ENCODE measurements around the gene NR2F6.
"Not testable (repeated sequence)": the region's sequence is repeated elsewhere in the genome, so short reads cannot be mapped to it uniquely, and the experiment has no call there.

The NR2F6 gene

DNA sequence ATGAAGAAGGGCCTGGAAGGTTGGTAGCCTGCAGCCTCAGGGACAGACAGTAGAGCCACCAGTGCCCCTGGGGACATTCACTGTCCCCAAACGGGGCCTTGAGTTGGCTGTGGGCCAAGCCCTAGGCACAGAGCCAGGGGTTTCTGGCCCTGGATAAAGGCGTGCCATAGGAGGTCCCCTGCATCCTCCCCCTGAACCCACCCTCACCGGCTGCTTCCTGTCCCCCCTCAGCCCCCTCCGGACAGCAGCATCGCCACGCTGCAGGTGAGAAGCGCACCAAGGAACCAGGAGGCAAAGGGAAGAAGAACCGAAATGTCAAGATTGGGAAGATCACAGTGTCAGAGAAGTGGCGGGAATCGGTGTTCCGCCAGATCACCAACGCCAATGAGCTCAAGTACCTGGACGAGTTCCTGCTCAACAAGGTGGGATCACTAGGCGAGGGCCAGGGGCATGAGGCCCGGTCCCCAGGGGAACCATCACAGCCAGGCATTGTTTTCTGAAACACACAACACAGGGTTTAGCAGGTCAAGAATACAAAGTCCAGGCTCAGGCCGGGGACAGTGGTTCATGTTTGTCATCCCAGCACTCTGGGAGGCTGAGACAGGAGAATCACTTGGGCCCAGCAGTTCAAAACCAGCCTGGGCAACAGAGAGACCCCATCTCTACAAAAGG lies 45.2 kb downstream of the NR2F6 start:
- DNase-seq (no peak), ATAC-seq (replicated peaks) (no peak)
- H3K4me1 Mint-ChIP-seq, result peaks cover 14 to 20% of the 10 kb centered on the region in 2 donors
- no peaks in the 10 kb centered on the region for H3K9me3 Mint-ChIP-seq
- H3K4me3 Mint-ChIP-seq, result no peak overlapping the region
- H3K36me3 Mint-ChIP-seq, result peaks cover 79 to 92% of the 10 kb centered on the region in 2 donors
- H3K27ac Mint-ChIP-seq, result peak overlapping the region; percentile 52
- H3K27me3 Mint-ChIP-seq, result no peaks in the 10 kb centered on the region

DNA sequence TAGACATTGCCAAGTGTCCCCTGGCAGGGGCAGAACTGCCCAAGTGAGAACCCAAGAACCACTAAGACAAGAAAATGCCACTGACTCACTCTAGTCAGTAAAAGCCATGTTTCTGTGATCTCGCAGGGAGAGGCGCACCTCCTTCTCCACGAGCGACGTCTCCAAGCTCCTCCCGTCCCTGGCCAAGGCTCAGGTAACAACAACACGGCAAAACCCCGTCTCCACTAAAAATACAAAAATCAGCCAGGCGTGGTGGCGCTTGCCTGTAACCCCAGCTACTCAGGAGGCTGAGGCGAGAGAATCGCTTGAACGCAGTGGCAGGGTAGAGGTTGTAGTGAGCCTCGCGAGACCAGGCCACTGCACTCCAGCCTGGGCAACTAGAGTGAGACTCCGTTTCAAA lies 48.1 kb downstream of the NR2F6 start:
- no peak for ATAC-seq (replicated peaks)
- no peaks in the 10 kb centered on the region for H3K27me3 Mint-ChIP-seq

DNA sequence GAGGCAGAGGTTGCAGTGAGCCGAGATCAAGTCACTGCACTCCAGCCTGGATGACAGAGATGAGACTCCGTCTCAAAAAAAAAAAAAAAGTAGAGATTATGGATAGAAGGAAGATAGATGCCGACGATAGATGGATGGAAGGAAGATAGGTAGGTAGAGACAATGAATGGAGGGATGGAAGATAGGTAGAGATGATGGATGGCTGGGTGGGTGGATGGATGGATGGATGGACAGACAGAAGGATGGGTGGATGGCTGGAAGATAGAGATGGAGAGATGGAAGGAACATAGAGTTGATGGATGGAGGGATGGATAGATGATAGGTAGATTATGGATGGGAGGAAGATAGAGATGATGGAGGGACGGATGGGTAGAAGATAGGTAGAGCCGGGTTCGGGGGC lies 49.1 kb downstream of the NR2F6 start:
- no peak for ATAC-seq (replicated peaks)
- H3K36me3 Mint-ChIP-seq, result peaks cover 65 to 77% of the 10 kb centered on the region in 2 donors
- H3K27ac Mint-ChIP-seq, result peak overlapping the region; percentile 3
- H3K4me1 Mint-ChIP-seq, result peaks cover 7 to 17% of the 10 kb centered on the region in 2 donors
- no peak for DNase-seq
- H3K27me3 Mint-ChIP-seq, result no peaks in the 10 kb centered on the region
- H3K4me3 Mint-ChIP-seq, result no peak overlapping the region
- H3K9me3 Mint-ChIP-seq, result no peaks in the 10 kb centered on the region

More for the DNA sequence above, 48.1 kb downstream of the NR2F6 start:
- peak overlapping the region; percentile 38 for H3K27ac Mint-ChIP-seq
- no peak overlapping the region for H3K4me3 Mint-ChIP-seq
- peaks cover 12 to 20% of the 10 kb centered on the region in 2 donors for H3K4me1 Mint-ChIP-seq
- peaks cover 76 to 87% of the 10 kb centered on the region in 2 donors for H3K36me3 Mint-ChIP-seq
- H3K9me3 Mint-ChIP-seq, result no peaks in the 10 kb centered on the region
- no peak for DNase-seq

DNA sequence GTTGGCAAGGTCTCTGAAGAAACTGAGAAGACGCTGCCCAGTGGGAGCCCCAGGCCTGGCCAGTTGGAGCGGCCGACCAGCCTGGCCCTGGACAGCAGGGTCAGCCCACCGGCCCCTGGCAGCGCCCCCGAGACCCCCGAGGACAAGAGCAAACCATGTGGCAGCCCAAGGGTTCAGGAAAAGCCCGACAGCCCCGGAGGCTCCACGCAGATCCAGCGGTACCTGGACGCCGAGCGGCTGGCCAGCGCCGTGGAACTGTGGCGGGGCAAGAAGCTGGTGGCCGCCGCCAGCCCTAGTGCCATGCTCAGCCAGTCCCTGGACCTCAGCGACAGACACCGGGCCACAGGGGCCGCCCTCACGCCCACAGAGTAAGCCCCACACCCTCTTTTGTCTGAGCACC lies 50.6 kb downstream of the NR2F6 start:
- Mint-ChIP-seq H3K36me3 (peaks cover 61 to 72% of the 10 kb centered on the region in 2 donors), H3K27ac (peak overlapping the region; percentile 37), H3K27me3 (no peaks in the 10 kb centered on the region), H3K4me3 (no peak overlapping the region), H3K9me3 (no peaks in the 10 kb centered on the region), H3K4me1 (peaks cover 11 to 17% of the 10 kb centered on the region in 2 donors)
- no peak for ATAC-seq (replicated peaks)
- DNase-seq, result no peak

DNA sequence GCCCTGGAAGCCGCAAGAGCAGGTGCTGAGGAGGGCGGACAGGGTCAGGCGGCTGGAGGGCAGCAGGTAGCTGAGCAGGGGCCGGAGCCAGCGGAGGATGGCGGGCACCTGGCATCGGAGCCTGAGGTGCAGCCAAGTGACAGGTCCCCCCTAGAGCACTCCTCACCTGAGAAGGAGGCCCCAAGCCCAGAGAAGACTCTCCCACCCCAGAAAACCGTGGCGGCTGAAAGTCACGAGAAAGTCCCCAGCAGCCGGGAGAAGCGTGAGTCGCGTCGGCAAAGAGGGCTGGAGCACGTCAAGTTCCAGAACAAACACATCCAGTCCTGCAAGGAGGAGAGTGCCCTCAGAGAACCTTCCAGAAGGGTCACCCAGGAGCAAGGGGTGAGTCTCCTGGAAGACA lies 51.1 kb downstream of the NR2F6 start:
- Mint-ChIP-seq H3K36me3 (peaks cover 57 to 69% of the 10 kb centered on the region in 2 donors), H3K4me3 (no peak overlapping the region), H3K27me3 (no peaks in the 10 kb centered on the region), H3K27ac (peak overlapping the region; percentile 76), H3K9me3 (no peaks in the 10 kb centered on the region), H3K4me1 (peaks cover 11 to 17% of the 10 kb centered on the region in 2 donors)
- DNase-seq (no peak), ATAC-seq (replicated peaks) (no peak)

DNA sequence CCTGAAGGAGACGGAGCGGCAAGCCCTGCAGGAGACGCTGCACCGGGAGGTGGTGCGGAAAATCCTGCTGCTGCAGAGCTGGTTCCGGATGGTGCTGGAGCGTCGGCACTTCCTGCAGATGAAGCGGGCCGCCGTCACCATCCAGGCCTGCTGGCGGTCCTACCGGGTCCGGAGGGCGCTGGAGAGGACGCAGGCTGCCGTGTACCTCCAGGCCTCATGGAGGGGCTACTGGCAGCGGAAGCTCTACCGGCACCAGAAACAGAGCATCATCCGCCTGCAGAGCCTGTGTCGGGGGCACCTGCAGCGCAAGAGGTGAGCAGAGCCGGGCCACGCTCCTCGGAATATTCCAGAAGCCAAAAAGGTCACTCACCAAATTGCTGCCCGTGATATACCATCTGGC lies 53.0 kb downstream of the NR2F6 start:
- Mint-ChIP-seq H3K4me3 (no peak overlapping the region), H3K27ac (no peak overlapping the region), H3K36me3 (peaks cover 48 to 60% of the 10 kb centered on the region in 2 donors), H3K4me1 (peaks cover 11 to 14% of the 10 kb centered on the region in 2 donors), H3K9me3 (no peaks in the 10 kb centered on the region), H3K27me3 (no peaks in the 10 kb centered on the region)
- ATAC-seq (replicated peaks) (no peak), DNase-seq (no peak)

DNA sequence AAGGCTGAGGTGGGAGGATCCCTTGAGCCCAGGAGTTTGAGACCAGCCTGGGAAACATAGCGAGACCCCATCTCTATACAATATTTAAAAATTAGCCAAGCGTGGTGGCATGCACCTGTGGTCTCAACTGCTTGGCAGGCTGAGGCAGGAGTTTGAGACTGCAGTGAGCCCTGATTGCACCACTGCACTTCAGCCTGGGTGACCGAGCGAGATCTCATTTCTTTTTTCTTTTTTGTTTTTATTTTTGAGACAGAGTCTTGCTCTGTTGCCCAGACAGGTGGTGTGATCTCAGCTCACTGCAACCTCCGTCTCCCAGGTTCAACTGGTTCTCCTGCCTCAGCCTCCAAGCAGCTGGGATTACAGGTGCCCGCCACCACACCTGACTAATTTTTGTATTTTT lies 54.0 kb downstream of the NR2F6 start:
- not testable (repeated sequence) for H3K4me1 Mint-ChIP-seq
- H3K36me3 Mint-ChIP-seq, result peaks cover 46 to 59% of the 10 kb centered on the region in 2 donors

DNA sequence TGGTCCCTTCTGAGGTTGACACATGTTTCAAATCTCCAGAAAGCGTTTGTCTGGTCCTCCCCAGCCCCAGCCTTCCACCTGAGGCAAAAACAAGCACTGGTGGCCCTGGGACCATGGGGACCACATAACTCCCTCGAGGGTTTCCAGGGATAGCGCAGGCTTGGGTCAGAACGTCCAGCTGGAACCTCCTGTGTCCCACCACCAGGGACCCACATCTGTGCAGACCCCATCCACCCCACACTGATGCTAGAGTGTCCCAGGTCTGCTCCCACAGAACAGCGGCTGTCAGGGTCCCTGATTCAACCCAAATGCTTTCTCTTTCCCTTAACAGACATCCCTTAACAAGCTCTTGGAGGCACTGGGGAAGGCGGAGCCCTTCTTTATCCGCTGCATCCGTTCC lies 60.1 kb downstream of the NR2F6 start:
- Mint-ChIP-seq H3K4me3 (no peak overlapping the region), H3K9me3 (no peaks in the 10 kb centered on the region), H3K4me1 (peaks cover 21 to 35% of the 10 kb centered on the region in 2 donors), H3K36me3 (peaks cover 39 to 57% of the 10 kb centered on the region in 2 donors), H3K27me3 (no peaks in the 10 kb centered on the region), H3K27ac (no peak overlapping the region)
- ATAC-seq (replicated peaks) (no peak), DNase-seq (no peak)

More for the DNA sequence above, 54.0 kb downstream of the NR2F6 start:
- ATAC-seq (replicated peaks), result peak in 1 of 2 donors; percentile 23
- H3K27me3 Mint-ChIP-seq, DNase-seq, H3K9me3 Mint-ChIP-seq, H3K4me3 Mint-ChIP-seq, H3K27ac Mint-ChIP-seq: not testable (repeated sequence)

DNA sequence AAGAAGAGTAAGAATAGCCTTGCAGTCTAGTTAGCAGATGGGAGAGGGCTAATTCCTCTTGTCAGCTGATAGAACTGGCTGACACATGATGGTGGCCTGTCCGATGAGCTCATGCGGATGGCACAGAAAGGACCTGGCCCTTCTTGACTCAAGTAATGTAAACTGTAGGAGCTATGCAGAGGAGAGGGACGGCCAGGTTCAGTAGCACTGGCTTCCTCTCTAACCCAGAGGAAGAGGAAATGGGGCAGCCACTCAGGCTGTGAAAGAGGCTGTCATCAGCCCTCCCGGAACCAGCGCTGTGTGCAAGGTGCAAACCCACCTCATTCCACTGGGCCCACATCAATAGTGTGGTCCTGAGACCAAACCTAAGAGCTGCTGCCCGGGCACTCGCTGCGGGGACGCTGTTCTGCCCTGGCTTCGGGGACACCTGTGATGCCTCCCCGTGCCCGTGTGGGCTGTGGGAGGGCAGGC lies 61.3 kb downstream of the NR2F6 start:
- H3K27ac Mint-ChIP-seq, result peak overlapping the region; percentile 98
- ATAC-seq (replicated peaks), result peak; percentile 61 to 64
- DNase-seq, result peak; percentile 28
- peaks cover 21 to 35% of the 10 kb centered on the region in 2 donors for H3K4me1 Mint-ChIP-seq
- no peaks in the 10 kb centered on the region for H3K9me3 Mint-ChIP-seq
- H3K36me3 Mint-ChIP-seq, result peaks cover 38 to 53% of the 10 kb centered on the region in 2 donors
- no peaks in the 10 kb centered on the region for H3K27me3 Mint-ChIP-seq
- peak overlapping the region; percentile 82 to 83 for H3K4me3 Mint-ChIP-seq

DNA sequence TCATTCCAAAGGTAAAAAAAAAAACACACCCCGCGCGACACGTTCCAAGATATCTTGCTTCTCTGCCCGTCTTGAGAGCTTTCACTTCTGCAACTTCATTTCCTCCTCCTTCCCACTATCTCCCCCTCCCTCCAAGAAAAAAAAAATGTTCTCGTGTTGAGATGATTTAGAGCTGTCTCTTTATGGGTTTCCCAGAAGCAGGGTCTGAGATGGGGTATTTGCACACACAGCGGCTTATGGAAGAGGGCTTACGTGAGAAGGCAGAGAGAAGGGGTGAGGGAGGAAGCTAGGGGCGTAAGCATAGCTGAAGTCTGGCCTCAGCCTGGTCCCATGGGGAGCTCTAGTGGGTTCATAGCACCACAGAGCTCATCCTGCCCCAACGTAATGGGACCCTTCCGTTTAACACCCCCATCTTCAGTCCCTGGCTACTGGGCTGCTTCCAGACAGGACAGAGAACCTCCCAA lies 61.8 kb downstream of the NR2F6 start:
- peak overlapping the region; percentile 98 for H3K27ac Mint-ChIP-seq
- peaks cover 38 to 53% of the 10 kb centered on the region in 2 donors for H3K36me3 Mint-ChIP-seq
- ATAC-seq (replicated peaks), result peak; percentile 89 to 90

DNA sequence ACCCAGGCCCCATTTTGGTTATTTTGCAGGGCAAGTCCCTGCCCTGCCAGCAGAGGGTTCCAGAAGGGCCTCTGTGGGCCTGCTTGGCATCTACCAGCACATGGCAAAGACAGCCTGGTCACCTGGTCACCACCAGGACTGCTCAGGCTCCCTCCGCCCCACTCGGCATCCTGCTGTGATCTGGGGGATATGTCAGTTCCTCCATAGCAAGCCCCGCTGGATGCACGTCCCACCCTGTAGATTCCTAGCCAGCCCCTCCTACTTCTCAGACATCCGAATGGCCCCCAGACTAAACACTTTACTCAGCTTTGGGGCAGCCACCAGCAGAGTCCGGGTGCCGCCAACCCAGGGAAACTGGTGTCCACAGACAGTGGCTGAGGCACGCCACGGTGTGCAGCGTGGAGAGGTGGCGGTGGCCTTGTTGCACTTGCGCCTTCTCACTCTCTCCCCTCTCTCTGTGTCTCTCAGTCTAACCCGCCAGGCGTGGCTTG lies 62.4 kb downstream of the NR2F6 start:
- H3K9me3 Mint-ChIP-seq, result no peaks in the 10 kb centered on the region
- peak; percentile 58 to 65 for ATAC-seq (replicated peaks)
- H3K27ac Mint-ChIP-seq, result peak overlapping the region; percentile 98
- H3K4me1 Mint-ChIP-seq, result peaks cover 21 to 35% of the 10 kb centered on the region in 2 donors
- peak overlapping the region; percentile 82 to 83 for H3K4me3 Mint-ChIP-seq
- no peaks in the 10 kb centered on the region for H3K27me3 Mint-ChIP-seq
- H3K36me3 Mint-ChIP-seq, result peaks cover 37 to 54% of the 10 kb centered on the region in 2 donors
- DNase-seq, result peak; percentile 43

More for the DNA sequence above, 61.8 kb downstream of the NR2F6 start:
- Mint-ChIP-seq H3K9me3 (no peaks in the 10 kb centered on the region), H3K4me3 (peak overlapping the region; percentile 82 to 83), H3K27me3 (no peaks in the 10 kb centered on the region), H3K4me1 (peaks cover 21 to 35% of the 10 kb centered on the region in 2 donors)
- peak; percentile 74 for DNase-seq
